NB4 (cell line): Measurements from ENCODE around the gene ZNF326.

Experiments
- CTCF ChIP-seq: IDR thresholded peaks from one replicate; pipeline ENCODE4 v1.5.1; 2012; ENCODE audit warnings: low read depth, low read length
- MAX ChIP-seq: IDR thresholded peaks from 2 replicates; pipeline ENCODE4 v1.6.1; 2011; ENCODE audit warnings: low read depth, low read length
- MYC ChIP-seq: IDR thresholded peaks from 2 replicates; pipeline ENCODE4 v1.6.1; 2011; ENCODE audit warnings: low read depth, low read length
- POLR2A ChIP-seq: IDR thresholded peaks from 2 replicates; pipeline ENCODE4 v1.6.1; 2011; ENCODE audit warnings: mild to moderate bottlenecking; ENCODE audit not compliant: insufficient read length; ENCODE audit errors: extremely low read depth

GRCh38 chr1:89971600-89971999 is 23.3 kb upstream of the ZNF326 start:
- TF ChIP-seq CTCF: no peak
- no peak for TF ChIP-seq POLR2A
- TF ChIP-seq MAX: no peak
- TF ChIP-seq MYC: no peak
